Regular cardiac myocyte (primary cell): ENCODE results near the gene CMPK2. TPM values are rescaled to one million over a fixed set of nuclear protein-coding genes. Genes with fewer than 3 reads are reported as not detected.

Source experiments
- total RNA-seq: library from RNA; depleted of rRNA; stranded (reverse); fragments of >200 nt; gene quantifications from 2 replicates; pipeline ENCODE4 v1.2.3, GENCODE V29; 2014

The CMPK2 gene
- total RNA-seq = 0.38 and 0.56 TPM in 2 replicates

DNA sequence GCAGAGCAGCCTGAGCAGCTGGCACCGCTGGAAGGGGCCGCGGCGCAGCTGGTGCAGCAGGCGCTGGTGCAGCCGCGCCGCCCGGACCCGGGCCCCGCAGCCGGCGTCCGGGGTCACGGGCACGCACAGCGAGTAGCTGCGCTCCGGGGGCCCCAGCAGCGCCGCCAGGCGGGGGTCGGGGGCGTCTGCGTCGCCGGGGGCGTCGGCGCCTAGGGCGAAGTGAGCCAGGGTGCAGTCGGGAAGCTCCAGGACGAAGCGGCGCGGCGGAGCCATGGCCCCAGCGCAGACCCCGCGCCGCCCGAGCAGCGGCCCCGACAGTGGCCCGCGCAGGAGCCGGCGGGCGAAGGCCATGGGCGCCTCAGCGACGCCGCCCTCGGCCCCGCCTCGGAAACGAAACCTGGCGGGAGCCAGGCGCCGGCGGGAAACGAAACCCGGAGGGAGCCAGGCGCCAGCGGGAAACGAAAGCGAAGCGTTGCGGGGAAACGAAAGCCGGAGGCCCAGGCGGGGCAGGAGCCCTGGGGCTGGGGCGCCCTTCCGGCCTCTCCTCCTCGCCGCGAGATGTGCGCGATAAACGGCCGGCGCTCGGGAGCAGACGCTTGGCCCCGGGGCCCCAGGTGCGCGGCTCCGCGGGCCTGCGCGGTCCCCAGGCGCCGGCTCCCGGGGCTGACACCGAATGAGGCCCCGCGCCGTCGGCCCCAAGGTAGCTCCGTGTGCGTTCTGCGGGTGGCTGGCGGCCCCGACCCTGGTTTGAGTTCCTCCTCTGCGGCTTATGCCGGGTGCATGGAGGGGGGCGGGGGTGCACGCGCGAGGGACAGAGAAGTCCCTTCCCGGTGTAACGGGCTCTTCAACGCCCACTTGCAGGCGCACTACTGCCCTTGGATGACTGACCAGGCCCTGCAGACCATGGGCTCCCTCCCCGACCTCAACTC lies at the start of gene CMPK2:
TSS of gene CMPK2 (minus strand) at position 562 of the 929 bp plus-strand sequence. CDS start at position 351, 211 bp downstream.

GRCh38 chr2:6877402-6878304 lies 11.9 kb upstream of the CMPK2 start, which contains the start of gene RSAD2:
Gene RSAD2, plus strand, starts transcription at chr2:6877777. Its CDS starts 24 bp downstream, at chr2:6877801.

Other genes with a start within 250 kb of the CMPK2 start
- gene RSAD2, start 11.9 kb upstream of the CMPK2 start, total RNA-seq = 0.85 TPM in 1 of 2 replicates, not detected in the other
- gene RNF144A, start 51.5 kb upstream of the CMPK2 start, total RNA-seq = 0.56 and 1.5 TPM in 2 replicates